Epithelial cell of esophagus (primary cell): ENCODE measurements around the gene PTK6.
A peak's percentile ranks its signal among the peaks of the same experiment; 100 is the strongest.

ENCODE experiments used
- DNase-seq: peaks from one replicate; pipeline ENCODE4 v3.0.0; 2010; ENCODE audit warnings: low read depth
- H3K4me3 ChIP-seq: 2 replicates; pipeline ENCODE4 v1.5.1; 2011; ENCODE audit warnings: mild to moderate bottlenecking, low read length, control low read depth
- TF ChIP-seq, protein P1 (sequence below): IDR thresholded peaks from 2 replicates; pipeline ENCODE4 v1.5.1; 2011; ENCODE audit warnings: low read depth, mild to moderate bottlenecking, low read length, control low read depth, inconsistent platforms; ENCODE audit not compliant: insufficient read depth; ENCODE audit errors: missing control alignments

PTK6 gene

DNA sequence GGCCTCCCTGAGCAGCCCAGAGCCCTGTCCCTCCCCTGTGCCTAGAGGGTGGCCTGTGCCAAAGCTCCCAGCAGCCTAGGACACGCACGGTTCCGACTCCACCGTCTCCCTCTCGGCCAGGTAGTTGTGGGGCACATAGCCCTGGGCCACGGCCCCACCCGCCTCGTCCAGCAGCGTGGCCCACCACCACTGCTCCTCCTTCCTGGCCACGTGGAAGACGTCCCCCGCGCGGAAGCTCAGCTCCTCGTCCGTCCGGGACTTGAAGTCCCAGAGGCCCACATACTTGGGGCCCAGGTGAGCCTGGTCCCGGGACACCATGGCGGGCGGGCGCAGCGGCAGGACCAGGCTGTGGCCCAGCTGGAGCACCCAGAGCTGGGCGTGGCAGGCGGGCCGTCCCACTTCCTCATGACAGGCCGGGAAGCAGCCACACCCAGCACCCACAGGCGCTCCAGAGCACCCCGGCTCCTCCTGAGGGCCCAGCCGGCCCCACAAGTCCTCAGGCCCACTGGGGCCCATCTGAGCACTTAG is at the start of gene PTK6:
Gene PTK6, minus strand, starts transcription at position 380 of the 528 bp plus-strand sequence. Its CDS starts 62 bp downstream, at position 318.
- H3K4me3 ChIP-seq, result peak within 1 kb of the TSS; percentile 24

DNA sequence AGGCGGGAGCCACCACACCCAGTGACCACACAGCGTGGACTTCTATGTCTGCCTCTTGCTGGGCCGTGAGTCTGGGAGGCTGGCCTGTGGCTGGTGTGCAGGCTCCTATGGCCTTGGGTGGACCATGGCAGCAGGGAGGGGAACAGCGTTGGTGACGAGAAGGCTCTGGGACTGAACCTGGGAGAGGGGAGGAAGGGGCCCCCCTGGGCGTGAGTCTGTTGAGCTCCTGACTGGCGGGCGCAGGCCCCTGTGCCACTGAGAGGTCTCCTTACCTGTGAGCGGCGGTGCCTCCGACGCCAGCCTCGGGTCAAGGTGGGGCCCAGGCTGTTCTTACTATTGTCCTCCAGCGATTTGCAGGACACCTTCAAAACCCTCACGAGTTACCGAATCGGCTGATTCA is 49.6 kb upstream of the PTK6 start:
- no peak overlapping the region for H3K4me3 ChIP-seq
- no peak for DNase-seq
- TF ChIP-seq, protein P1, sequence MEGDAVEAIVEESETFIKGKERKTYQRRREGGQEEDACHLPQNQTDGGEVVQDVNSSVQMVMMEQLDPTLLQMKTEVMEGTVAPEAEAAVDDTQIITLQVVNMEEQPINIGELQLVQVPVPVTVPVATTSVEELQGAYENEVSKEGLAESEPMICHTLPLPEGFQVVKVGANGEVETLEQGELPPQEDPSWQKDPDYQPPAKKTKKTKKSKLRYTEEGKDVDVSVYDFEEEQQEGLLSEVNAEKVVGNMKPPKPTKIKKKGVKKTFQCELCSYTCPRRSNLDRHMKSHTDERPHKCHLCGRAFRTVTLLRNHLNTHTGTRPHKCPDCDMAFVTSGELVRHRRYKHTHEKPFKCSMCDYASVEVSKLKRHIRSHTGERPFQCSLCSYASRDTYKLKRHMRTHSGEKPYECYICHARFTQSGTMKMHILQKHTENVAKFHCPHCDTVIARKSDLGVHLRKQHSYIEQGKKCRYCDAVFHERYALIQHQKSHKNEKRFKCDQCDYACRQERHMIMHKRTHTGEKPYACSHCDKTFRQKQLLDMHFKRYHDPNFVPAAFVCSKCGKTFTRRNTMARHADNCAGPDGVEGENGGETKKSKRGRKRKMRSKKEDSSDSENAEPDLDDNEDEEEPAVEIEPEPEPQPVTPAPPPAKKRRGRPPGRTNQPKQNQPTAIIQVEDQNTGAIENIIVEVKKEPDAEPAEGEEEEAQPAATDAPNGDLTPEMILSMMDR, result no peak

More for the DNA sequence above, at the start of gene PTK6:
- TF ChIP-seq, protein P1, result no peak
- DNase-seq, result peak; percentile 69

DNA sequence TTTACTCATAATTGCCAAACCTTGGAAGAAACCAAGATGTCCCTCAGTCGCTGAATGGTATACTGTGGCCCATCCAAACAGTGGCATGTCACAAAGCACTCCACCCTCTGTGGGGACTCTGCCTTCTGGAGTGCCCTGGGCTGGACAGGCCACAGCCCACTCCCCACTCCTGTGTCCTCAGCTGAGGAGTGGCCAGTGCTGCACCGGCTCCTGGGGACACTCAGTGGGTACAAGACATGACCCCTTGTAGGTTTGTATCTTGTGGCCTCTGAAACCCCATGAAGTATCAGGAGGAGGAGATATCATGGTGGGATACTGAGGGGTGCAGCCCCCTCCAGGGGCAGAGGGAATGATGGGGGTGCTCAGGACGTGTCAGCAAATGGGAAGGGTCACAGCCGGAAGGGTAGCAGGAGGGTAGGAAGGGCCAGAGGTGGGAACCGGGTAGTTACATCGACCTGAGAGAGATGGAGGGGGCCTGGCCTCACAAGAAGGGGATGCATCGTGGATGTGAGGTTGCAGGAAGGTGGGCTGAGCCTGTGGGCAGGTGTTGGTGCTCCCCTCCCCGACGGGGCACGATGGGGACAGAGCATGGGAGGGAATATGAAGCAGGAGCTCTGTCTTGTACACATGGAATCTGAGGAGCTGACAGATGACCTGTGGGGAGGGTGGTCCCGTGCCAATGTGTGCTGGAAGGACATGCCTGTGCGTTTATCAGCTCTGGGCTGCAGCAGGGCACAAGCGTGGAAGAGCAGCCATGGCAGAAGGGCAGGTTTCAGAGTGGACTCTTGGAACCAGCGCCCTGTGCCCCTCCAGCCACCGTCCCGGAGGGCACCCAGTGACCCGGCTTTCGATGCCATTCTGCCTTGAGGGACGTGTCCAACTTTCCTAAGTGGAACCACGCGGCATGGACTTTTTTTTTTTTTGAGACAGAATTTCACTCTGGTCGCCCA is 48.7 kb upstream of the PTK6 start:
- H3K4me3 ChIP-seq, result no peak overlapping the region
- TF ChIP-seq, protein P1, result no peak
- DNase-seq, result no peak

DNA sequence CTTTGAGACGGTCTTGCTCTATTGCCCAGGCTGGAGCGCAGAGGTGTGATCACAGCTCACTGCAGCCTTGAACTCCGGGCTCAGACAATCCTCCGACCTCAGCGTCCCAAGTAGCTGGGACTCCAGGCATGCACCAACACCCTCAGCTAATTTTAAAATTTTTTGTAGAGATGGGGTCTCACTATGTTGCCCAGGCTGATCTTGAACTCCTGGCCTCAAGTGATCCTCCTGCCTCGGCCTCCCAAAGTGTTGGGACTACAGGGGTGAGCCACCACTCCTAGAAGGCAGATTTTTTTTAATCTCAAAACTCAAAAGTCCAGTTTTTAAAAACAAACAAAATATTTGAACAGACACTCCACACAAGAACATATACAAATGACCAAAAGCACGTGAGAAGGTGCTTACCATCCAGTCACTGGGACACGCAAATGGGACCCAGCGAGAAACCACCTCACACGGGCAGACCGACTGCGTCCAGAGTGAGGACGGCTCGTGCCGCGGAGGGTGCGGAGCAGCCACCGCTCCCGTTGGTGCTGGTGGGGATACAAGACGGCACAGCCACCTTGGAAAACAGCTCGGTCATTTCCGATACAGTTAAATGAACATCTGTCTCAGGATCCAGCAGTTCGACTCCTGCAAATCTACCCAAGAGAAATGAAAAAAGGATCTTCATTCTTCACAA is 45.3 kb upstream of the PTK6 start:
- no peak overlapping the region for H3K4me3 ChIP-seq
- TF ChIP-seq, protein P1, result no peak
- no peak for DNase-seq

DNA sequence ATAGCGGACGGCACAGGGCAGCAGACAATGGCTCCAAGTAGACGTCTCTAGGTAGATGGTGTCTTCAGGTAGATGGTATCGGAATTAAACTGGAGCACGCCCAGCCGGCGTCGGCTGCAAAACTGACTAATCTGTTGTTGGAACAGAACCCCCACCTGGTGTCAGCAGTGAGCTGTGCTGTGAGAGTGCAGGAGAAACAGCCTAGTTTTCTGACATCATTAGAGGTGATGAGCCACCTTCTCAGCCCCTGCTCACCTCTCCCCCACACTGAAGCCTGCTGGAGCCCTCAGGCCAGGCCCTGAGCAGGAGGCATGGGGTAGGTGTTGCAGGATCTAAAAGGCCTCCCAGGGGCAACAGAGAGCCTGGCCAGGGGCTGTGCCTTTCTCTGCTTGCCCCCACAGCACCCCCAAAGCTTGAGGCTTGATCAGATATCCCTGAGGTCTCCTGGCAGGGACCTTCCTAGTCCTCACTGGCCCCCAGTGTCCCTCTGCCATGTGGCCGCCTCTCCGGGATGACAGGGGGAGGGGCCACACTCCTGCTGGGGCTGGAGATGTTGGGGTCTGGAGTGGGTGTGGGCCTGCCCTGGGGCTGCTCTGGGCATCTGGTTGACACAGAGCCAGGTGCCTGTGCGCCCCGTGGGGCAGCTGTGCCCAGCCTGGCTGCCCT is 43.8 kb upstream of the PTK6 start:
- peak; percentile 85 for DNase-seq
- H3K4me3 ChIP-seq, result no peak overlapping the region
- TF ChIP-seq, protein P1, result peak; percentile 70

DNA sequence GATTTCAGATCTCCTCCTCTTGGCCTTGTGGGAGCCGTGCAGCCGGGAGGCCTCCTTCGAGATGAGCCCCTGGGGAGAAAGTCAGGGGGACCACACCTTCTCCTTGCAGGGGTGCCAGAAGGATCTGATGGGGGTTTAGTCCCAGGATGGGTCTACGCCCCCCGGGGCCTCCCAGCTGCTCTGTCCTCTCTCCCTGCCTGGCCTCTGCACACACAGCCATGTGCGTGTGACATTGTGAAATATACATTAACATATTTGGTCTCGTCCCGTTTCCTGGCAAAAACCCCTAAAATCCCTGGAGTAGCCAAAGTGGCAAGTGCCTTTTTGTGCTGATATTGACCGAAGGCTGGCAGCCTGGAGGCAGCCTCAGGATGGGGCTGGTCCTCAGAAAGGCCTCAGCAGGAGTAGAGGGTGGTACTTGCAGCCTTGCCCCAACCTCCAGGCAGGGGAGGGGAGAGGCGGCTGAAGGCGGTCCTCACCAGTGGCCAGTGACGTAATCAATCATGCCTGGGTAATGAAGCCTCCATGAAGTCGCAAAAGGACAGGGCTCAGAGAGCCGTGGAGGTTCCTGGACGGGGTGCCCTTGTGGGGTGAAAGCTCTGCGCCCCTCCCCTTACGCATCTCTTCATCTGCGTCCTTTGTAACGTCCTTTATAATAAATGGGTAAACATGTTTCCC is 42.0 kb upstream of the PTK6 start:
- DNase-seq, result no peak
- H3K4me3 ChIP-seq, result no peak overlapping the region
- TF ChIP-seq, protein P1, result no peak
